Sigmoid colon (tissue), 7 donors: ENCODE results near the gene POLR2H. TPM values are rescaled to one million over a fixed set of nuclear protein-coding genes. Genes with fewer than 3 reads are reported as not detected.

Source experiments
- DNase-seq: peaks from one replicate; pipeline ENCODE4 v3.0.0-alpha.2; 2019
- H3K27ac ChIP-seq, 4 donors: fragments of 200-600 bp; sonication (generic); one replicate each; pipeline ENCODE4 v1.5.1; 2016 to 2019; ENCODE audit warnings: mild to moderate bottlenecking in 1 of 4
- H3K27me3 ChIP-seq, 3 donors: fragments of 200-600 bp; sonication (generic); one replicate each; pipeline ENCODE4 v1.5.1; 2019; ENCODE audit warnings: mild to moderate bottlenecking in 1 of 3
- H3K36me3 ChIP-seq, 4 donors: fragments of 200-600 bp; sonication (generic); one replicate each; pipeline ENCODE4 v1.5.1; 2016 to 2019
- H3K4me1 ChIP-seq, 4 donors: fragments of 200-600 bp; sonication (generic); one replicate each; pipeline ENCODE4 v1.5.1; 2017 to 2019
- H3K4me3 ChIP-seq, 4 donors: fragments of 200-600 bp; sonication (generic); one replicate each; pipeline ENCODE4 v1.5.1; 2017 to 2019; ENCODE audit warnings: mild to moderate bottlenecking in 2 of 4, moderate library complexity in 1 of 4
- H3K9me3 ChIP-seq, 4 donors: fragments of 200-600 bp in 3 of 4; sonication (generic) in 3 of 4; one replicate each; pipeline versions ENCODE4 v1.5.1 to v1.6.1; 2013 to 2019
- EP300 ChIP-seq, 4 donors: sonication (generic); formaldehyde crosslinking; IDR thresholded peaks; one replicate each; pipeline ENCODE4 v1.6.1; 2017; ENCODE audit warnings: antibody characterized with exemption in 4 of 4
- POLR2A ChIP-seq, 2 donors: fragments of 450-650 bp; IDR thresholded peaks; one replicate each; pipeline ENCODE4 v1.6.1; 2016; ENCODE audit warnings: antibody characterized with exemption in 2 of 2, mild to moderate bottlenecking in 2 of 2, moderate library complexity in 2 of 2
- POLR2AphosphoS5 ChIP-seq, 4 donors: sonication (generic); formaldehyde crosslinking; IDR thresholded peaks; one replicate each; pipeline ENCODE4 v1.6.1; 2017; ENCODE audit warnings: antibody characterized with exemption in 4 of 4
- WGBS, 2 donors: extraction: QIAGEN DNeasy Blood & Tissue Kit; methylation state at CpG; one replicate each; pipeline ENCODE4 v1.1.7; 2013; 5-methylcytosine and 5-hydroxymethylcytosine counted together
- intact Hi-C: fragments of 100-400 bp; cut with DNase I; formaldehyde crosslinking; loops from one replicate; pipeline ENCODE4 v1.15.1; 2023
- polyA plus RNA-seq, 3 donors: library from polyadenylated mRNA; stranded (reverse); fragments of 200-250 nt; gene quantifications; one replicate each; pipeline ENCODE4 v1.2.3, GENCODE V29; 2013
- total RNA-seq, 4 donors: library from RNA; depleted of rRNA; stranded (reverse); fragments of >200 nt; gene quantifications; one replicate each; pipeline ENCODE4 v1.1.0, GENCODE V29; 2016
- TF ChIP-seq, protein P1 (sequence below), 4 experiments: fragments of 450-650 bp in 3 of 4; fragments of 200-600 bp in 1 of 4; IDR thresholded peaks; one replicate each; pipeline ENCODE4 v1.5.1; 2016 to 2019; ENCODE audit warnings: antibody characterized with exemption in 4 of 4, mild to moderate bottlenecking in 3 of 4, moderate library complexity in 2 of 4
- donor health status: healthy with polysubstance abuse.
- donor health status: Bipolar disorder and iron deficiency.
- donor health status: healthy.

The POLR2H gene
- total and polyA plus RNA-seq, 7 donors: 53.2 to 162 (median 92.5) TPM

DNA sequence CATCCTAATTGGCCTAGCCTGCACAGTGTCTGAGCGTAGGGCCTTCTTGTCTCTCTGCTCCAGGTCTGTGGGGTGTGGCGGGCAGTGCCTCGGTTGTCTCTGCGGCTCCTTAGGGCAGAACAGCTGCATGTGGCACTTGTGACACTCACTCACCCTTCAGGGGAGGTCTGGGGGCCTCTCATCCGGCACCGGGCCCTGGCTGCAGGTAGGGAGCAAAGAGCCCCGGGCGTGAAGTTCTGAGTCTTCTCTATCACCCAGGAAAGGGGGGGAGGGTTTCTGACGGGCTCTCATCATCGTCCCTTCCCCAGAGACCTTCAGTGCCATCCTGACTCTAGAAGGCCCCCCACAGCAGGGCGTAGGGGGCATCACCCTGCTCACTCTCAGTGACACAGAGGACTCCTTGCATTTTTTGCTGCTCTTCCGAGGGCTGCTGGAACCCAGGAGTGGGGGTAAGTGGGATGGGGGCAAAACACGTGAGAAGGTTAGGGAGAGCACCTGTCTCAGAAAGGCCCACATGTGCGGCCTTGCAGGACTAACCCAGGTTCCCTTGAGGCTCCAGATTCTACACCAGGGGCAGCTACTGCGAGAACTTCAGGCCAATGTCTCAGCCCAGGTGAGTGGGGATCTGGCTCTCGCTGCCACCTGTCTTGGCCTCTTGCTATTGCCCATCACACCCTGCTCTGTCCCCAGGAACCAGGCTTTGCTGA, 21.0 kb downstream of the POLR2H start:
- no peaks in the 10 kb centered on the region for H3K36me3 ChIP-seq
- no peak overlapping the region for H3K4me3 ChIP-seq
- TF ChIP-seq POLR2A (IDR thresholded peaks at IDR 0.05) (no peak), POLR2AphosphoS5 (IDR thresholded peaks at IDR 0.05) (no peak), EP300 (IDR thresholded peaks at IDR 0.05) (no peak)
- TF ChIP-seq, protein P1, sequence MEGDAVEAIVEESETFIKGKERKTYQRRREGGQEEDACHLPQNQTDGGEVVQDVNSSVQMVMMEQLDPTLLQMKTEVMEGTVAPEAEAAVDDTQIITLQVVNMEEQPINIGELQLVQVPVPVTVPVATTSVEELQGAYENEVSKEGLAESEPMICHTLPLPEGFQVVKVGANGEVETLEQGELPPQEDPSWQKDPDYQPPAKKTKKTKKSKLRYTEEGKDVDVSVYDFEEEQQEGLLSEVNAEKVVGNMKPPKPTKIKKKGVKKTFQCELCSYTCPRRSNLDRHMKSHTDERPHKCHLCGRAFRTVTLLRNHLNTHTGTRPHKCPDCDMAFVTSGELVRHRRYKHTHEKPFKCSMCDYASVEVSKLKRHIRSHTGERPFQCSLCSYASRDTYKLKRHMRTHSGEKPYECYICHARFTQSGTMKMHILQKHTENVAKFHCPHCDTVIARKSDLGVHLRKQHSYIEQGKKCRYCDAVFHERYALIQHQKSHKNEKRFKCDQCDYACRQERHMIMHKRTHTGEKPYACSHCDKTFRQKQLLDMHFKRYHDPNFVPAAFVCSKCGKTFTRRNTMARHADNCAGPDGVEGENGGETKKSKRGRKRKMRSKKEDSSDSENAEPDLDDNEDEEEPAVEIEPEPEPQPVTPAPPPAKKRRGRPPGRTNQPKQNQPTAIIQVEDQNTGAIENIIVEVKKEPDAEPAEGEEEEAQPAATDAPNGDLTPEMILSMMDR (IDR thresholded peaks at IDR 0.05): no peak
- H3K4me1 ChIP-seq: peaks cover 0 to 23% (median 19%) of the 10 kb centered on the region in 4 donors
- WGBS, 2 donors: 83 to 87% methylated on average over 16 of the region's 16 CpGs
- intact Hi-C loops: no loop called here
- no peak overlapping the region for H3K27ac ChIP-seq
- DNase-seq: no peak
- H3K27me3 ChIP-seq: peaks cover 7 to 41% (median 27%) of the 10 kb centered on the region in 3 donors
- no peaks in the 10 kb centered on the region for H3K9me3 ChIP-seq

DNA sequence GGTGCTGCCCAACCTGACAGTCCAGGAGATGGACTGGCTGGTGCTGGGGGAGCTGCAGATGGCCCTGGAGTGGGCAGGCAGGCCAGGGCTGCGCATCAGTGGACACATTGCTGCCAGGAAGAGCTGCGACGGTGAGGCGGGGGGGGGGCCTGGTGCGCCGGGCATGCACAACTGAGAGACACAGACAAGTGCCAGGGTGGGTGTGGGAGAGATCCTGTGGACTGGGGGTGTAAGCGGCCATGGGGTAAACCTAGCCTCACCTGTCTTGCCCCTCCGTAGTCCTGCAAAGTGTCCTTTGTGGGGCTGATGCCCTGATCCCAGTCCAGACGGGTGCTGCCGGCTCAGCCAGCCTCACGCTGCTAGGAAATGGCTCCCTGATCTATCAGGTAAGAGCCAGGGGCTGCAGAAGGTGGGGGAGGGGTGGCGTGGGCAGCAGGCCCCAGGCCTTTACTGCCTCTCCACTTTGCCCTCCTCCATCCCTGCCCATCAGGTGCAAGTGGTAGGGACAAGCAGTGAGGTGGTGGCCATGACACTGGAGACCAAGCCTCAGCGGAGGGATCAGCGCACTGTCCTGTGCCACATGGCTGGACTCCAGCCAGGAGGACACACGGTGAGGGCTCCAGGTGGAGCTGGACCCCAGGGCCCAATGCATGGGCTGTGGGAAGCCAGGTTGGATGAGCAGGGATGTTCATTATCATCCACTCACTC, 21.7 kb downstream of the POLR2H start:
- no peak for DNase-seq
- 86 to 90% methylated on average over 15 of the region's 15 CpGs for WGBS, 2 donors
- no peaks in the 10 kb centered on the region for H3K9me3 ChIP-seq
- intact Hi-C loops: no loop called here
- no peak overlapping the region for H3K27ac ChIP-seq
- no peaks in the 10 kb centered on the region for H3K36me3 ChIP-seq
- TF ChIP-seq POLR2A (IDR thresholded peaks at IDR 0.05): no peak
- no peak for TF ChIP-seq EP300 (IDR thresholded peaks at IDR 0.05)
- TF ChIP-seq, protein P1 (IDR thresholded peaks at IDR 0.05): no peak
- no peak for TF ChIP-seq POLR2AphosphoS5 (IDR thresholded peaks at IDR 0.05)
- H3K4me3 ChIP-seq: no peak overlapping the region
- H3K4me1 ChIP-seq: peaks cover 0 to 23% (median 19%) of the 10 kb centered on the region in 4 donors
- peaks cover 4 to 35% (median 26%) of the 10 kb centered on the region in 3 donors for H3K27me3 ChIP-seq

GRCh38 chr3:184384342-184384741, 22.8 kb downstream of the POLR2H start:
- Histone ChIP-seq H3K27ac (no peak overlapping the region), H3K4me3 (no peak overlapping the region), H3K9me3 (no peaks in the 10 kb centered on the region), H3K4me1 (peaks cover 0 to 20% (median 17%) of the 10 kb centered on the region in 4 donors), H3K27me3 (peaks cover 4 to 24% (median 24%) of the 10 kb centered on the region in 3 donors), H3K36me3 (no peaks in the 10 kb centered on the region)
- no peak for TF ChIP-seq EP300 (IDR thresholded peaks at IDR 0.05)
- TF ChIP-seq POLR2AphosphoS5 (IDR thresholded peaks at IDR 0.05): no peak
- TF ChIP-seq, protein P1 (IDR thresholded peaks at IDR 0.05): no peak
- TF ChIP-seq POLR2A (IDR thresholded peaks at IDR 0.05): no peak
- intact Hi-C loops: no loop called here
- DNase-seq: no peak
- WGBS, 2 donors: 86% methylated on average over 9 of the region's 9 CpGs

DNA sequence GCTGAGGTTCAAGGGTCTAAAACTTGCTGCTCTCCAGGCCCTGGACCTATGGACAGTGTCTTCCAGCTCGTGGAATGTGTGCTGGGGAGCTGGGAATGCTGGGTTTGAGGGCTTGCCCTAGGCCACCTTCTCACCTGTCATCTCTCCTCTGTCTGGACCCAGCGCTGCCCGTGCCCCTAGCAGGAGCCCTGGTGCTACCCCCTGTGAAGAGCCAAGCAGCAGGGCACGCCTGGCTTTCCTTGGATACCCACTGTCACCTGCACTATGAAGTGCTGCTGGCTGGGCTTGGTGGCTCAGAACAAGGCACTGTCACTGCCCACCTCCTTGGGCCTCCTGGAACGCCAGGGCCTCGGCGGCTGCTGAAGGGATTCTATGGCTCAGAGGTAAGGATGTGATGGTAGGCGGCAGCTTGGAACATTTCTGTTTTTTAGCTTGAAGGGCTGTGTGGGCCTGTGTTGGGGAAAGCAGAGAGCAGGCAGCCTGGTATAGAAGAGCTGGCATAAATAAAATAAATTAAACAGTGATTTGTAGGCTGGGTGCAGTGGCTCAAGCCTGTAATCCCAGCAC, 23.4 kb downstream of the POLR2H start:
- no peak overlapping the region for H3K4me3 ChIP-seq
- TF ChIP-seq, protein P1 (IDR thresholded peaks at IDR 0.05): no peak
- TF ChIP-seq POLR2A (IDR thresholded peaks at IDR 0.05) (no peak), EP300 (IDR thresholded peaks at IDR 0.05) (no peak), POLR2AphosphoS5 (IDR thresholded peaks at IDR 0.05) (no peak)
- DNase-seq: no peak
- no peaks in the 10 kb centered on the region for H3K9me3 ChIP-seq
- 92 to 94% methylated on average over 8 of the region's 8 CpGs for WGBS, 2 donors
- peaks cover 4 to 21% (median 19%) of the 10 kb centered on the region in 3 donors for H3K27me3 ChIP-seq
- H3K36me3 ChIP-seq: no peaks in the 10 kb centered on the region
- H3K27ac ChIP-seq: no peak overlapping the region
- H3K4me1 ChIP-seq: peaks cover 0 to 17% (median 14%) of the 10 kb centered on the region in 4 donors
- intact Hi-C loops: no loop called here
